H4 (cell line): ENCODE results near the gene MAP4K4. TPM values are rescaled to one million over a fixed set of nuclear protein-coding genes. Genes with fewer than 3 reads are reported as not detected.

ENCODE experiments used
- DNase-seq: peaks from one replicate; pipeline ENCODE4 v3.0.0-alpha.2; 2015; ENCODE audit warnings: low spot score
- total RNA-seq: library from RNA; depleted of rRNA; stranded (reverse); fragments of >200 nt; shearing (Covaris generic); gene quantifications from 2 replicates; pipeline ENCODE4 v1.2.3, GENCODE V29; 2014

The MAP4K4 gene
- total RNA-seq, 1 experiment from 2014 or later: 26.4 TPM

DNA sequence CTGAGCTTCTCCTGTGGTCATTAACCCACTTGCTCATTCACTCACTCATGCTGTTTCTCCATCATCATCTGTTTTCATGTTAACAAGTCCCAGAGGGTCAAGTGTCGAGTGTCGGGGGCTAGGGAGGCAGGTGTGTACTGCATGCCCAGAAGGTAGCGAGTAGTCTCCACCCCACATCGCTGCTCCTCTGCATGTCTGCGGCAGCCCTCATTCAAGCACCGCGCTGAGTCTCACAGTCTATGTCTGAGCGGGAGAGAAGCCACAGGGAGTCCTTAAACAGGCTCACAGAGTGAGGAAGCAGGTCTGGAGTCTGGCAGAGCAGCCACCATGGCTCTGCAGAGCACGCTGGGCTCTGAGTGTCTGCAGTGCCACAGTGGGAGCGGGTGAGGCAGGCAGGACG, 172.9 kb downstream of the MAP4K4 start:
- no peak for DNase-seq

GRCh38 chr2:101871480-101871879, 174.0 kb downstream of the MAP4K4 start:
- DNase-seq: no peak

GRCh38 chr2:101872480-101872879, 175.0 kb downstream of the MAP4K4 start:
- DNase-seq: no peak

GRCh38 chr2:101873543-101873942, 176.0 kb downstream of the MAP4K4 start:
- no peak for DNase-seq

- DNase-seq: no peak
These were observed 176.6 kb downstream of the MAP4K4 start for GRCh38 chr2:101874069-101874468.

DNA sequence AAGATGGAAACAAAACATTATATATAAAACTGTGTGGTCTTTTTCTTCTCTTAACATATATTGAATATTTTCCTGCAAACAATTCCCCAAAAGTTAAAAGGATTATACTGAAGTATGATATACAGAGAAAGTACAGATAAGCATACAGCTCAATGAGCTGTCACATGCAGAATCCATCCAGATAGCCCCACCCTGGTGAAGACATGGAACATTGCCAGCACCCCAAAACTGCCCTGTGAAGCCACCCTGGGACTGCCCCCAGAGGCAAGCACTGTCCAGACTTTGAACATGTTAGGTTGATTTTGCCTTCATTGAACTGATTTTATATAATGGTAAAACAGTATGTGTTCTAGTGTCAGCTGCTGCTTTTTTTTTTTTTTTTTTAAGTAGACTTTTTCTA, 182.0 kb downstream of the MAP4K4 start:
- DNase-seq: no peak

- DNase-seq: no peak
These were observed 183.6 kb downstream of the MAP4K4 start for GRCh38 chr2:101881131-101881530.

DNA sequence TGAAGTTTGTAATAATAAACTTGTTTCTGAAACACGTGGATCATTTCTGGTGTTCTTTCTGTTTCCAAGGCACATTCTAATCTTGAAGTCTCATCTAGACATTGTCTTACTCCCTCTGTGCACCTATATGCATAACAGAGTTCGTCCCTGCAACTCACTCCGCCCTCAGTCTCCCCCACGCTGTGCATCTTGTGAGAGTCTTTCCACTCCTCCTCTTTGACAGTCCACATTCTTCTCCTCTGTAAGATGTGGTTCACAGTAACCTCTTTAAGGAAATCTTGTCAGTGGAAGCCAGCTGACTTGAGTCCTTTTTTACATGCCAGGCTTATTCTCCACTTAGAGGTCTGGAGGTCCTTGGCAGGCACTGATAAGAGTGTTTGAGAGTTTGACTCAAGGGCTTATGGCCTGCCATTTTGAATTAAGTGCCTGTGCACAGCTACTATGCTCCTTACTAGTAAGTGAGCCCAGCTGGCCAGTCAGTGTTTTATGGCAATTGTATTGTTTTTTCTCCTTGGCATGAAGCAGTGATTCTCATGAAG, 185.3 kb downstream of the MAP4K4 start:
- no peak for DNase-seq

DNA sequence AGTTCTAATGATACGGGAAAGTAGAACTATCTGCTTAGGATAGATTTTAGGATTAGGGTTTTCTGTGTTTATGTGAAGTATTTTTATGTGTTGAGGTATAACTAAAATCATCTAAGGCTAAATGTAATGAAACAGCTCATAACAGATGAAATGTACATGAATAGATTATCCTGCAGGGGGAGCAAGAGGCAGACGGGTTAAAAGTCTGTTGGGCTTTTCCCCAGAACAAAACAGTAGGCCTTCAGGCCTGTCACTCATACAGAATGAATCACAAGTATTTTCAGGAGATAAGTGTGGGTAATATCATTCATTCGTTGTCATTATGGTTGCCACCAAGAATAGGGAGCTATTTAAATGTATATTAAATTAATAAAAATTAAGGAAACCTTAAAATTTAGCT, 186.4 kb downstream of the MAP4K4 start:
- DNase-seq: peak; percentile 30

DNA sequence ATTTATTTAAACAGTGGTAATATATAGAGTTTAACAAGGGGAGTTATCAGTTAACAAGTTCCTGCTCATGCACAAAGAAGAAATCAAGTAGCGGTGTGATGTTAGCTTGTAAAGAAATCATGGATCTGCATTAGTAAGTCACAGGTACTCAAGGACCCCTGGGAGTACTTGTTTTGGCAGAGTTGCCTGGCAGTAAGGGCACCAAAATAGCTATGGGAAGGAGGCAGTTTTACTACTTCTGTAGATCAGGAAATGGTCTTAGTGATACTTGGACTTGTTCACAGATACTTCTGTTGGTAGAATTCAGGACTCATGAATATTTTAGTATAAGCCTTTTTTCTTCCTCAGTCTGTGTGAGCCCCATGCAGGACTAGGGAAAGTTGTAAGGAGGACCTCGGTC, 186.9 kb downstream of the MAP4K4 start:
- DNase-seq: no peak

GRCh38 chr2:101887328-101887727, 189.8 kb downstream of the MAP4K4 start:
- DNase-seq: no peak

DNA sequence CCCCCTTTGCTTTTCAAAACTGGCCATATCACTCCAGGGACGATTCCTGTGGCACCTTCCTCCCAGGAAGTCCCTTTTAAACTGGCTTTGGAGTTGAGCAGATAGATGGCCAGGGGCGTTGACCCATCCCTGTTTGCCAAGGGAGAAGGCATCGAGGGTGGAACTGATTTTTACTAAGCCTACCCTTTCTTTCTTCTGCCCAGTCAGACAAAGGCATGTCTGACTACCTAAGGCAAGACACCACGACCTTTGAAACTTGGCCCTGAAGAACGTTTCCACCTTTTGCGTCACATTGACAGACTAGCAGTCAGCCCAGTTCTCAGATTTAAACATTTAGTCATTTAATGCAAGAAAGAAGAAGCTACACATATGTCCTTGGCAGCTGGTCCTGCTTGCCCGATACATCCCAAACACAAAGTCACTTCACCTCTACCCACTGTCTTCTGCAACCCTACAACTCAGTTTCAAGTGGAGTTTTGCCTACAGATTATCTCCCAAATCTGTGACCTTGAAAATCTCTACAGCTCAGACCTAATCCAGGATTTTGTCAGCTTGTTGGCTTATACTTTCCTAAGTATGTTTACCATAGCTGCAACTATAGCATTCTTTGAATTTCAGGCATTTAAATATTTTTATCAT, 192.1 kb downstream of the MAP4K4 start:
- no peak for DNase-seq

DNA sequence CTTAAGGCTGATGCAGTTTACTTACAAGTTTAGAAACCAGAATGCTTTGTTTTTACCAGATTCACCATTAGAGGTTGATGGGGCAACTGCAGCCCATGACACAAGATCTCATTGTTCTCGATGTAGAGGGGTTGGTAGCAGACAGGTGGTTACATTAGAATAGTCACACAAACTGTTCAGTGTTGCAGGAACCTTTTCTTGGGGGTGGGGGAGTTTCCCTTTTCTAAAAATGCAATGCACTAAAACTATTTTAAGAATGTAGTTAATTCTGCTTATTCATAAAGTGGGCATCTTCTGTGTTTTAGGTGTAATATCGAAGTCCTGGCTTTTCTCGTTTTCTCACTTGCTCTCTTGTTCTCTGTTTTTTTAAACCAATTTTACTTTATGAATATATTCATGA, 194.9 kb downstream of the MAP4K4 start:
- DNase-seq: no peak

DNA sequence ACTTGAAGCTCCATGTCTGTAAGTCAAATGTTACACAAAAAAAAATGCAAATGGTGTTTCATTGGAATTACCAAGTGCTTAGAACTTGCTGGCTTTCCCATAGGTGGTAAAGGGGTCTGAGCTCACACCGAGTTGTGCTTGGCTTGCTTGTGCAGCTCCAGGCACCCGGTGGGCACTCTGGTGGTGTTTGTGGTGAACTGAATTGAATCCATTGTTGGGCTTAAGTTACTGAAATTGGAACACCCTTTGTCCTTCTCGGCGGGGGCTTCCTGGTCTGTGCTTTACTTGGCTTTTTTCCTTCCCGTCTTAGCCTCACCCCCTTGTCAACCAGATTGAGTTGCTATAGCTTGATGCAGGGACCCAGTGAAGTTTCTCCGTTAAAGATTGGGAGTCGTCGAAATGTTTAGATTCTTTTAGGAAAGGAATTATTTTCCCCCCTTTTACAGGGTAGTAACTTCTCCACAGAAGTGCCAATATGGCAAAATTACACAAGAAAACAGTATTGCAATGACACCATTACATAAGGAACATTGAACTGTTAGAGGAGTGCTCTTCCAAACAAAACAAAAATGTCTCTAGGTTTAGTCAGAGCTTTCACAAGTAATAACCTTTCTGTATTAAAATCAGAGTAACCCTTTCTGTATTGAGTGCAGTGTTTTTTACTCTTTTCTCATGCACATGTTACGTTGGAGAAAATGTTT, 196.3 kb downstream of the MAP4K4 start:
- no peak for DNase-seq

DNA sequence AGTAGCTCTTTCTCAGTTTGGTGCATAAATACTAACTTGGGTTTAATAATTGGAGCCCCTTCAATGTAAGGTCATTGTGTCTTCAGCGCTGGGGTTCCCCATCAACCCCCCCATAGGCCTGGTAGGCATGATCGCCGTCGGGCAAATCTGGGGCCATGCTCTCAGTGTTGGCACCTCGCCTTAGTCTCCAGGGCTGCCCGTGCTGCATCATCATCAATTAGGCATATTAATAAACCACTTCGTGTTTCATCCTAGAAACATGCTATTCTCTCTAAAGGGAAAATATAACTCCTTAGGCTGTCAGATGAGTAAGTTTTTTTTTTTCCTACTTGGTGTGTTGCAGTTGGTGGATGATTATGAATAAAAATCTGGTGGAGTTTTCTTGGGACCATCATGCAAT, 197.5 kb downstream of the MAP4K4 start:
- no peak for DNase-seq

GRCh38 chr2:101895819-101896322, 198.4 kb downstream of the MAP4K4 start:
- DNase-seq: no peak

GRCh38 chr2:101897301-101897700, 199.8 kb downstream of the MAP4K4 start:
- DNase-seq: no peak

- DNase-seq: no peak
These were observed 201.8 kb downstream of the MAP4K4 start for GRCh38 chr2:101899265-101899664.

DNA sequence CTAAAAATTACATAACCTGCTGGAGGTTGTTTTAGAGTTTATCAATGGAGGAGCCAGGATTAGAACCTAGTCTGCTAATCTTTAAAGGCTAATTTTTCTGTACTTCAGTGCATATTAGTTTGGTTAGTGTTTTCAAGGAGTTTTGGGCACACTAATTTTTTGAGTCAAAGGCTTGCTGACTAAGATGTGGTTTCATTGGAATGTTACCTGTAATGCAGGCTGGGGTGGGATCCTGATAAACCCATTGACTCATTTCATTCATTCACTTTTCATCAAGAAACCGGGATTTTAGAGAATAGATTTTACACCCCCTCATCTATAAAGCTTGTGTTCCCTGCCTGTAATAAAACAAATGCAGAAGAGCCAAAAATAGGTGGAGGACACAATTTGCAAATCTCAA, 202.4 kb downstream of the MAP4K4 start:
- no peak for DNase-seq

DNA sequence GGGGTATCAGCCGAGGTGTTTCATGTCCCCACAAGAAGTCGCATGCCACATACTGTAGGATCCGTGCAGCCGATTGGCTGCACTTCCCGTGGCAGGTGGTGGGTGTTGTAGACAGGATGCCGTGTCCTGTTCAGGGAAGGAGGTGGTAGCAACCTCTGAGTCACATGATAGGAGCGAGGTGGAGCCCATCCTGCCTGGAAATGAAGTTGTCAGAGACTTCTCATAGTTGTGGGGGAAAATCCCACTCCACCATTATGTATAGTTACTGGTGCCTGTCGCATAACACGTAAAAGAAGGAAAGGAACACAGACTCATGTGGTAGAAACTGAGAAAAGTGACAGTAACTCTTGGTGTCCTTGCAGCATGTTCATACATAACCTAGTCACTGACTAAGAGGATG, 202.9 kb downstream of the MAP4K4 start:
- no peak for DNase-seq

- DNase-seq: no peak
These were observed 203.7 kb downstream of the MAP4K4 start for GRCh38 chr2:101901241-101901640.

DNA sequence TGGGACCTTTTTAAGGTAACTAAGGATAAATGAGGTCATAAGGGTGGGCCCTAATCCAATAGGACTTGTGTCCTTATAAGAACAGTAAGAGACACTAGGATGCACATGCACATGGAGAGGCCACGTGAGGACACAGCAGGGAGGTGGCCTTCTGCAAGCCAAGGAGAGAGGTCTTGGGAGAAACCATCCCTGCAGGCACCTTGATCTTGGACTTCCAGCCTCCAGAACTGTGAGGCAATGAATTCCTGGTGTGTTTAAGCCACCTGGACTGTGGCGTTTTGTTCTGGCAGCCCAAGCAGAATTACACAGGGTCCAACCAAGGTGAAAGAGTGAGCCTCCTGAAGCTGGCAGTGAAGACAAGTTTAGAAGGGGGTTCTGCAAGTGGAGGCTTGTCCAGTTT, 204.7 kb downstream of the MAP4K4 start:
- no peak for DNase-seq

DNA sequence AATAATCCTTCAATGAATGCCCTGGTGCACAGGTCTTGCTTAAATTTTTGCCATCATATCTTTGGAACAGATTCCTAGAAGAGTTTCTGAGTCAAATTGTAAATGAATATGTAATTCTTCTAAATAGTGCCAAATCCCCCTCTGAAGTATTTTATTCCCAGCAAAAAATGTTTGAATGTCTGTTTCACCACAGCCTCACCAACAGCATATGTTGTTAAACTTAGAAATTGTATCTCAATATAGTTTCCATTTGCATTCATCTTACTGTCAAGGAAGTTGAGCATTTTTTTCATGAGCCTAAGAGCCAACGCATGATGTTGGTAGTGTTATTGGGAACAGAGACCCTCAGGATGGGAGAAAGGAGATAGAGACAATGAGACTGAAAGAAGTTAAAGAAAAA, 207.4 kb downstream of the MAP4K4 start:
- no peak for DNase-seq
